Activated naive CD8-positive, alpha-beta T cell treated with anti-CD3 and anti-CD28 coated beads, Interleukin-2, amount 50 U/mL, for 24 hours (primary cell): ENCODE results near the gene GRN.
"Not testable (repeated sequence)": the region's sequence is repeated elsewhere in the genome, so short reads cannot be mapped to it uniquely, and the experiment has no call there.

Experiments
- ATAC-seq: fragments of 150-1000 bp; cut with Tn5 transposase; one replicate; pipeline ENCODE4 v1.10.0; 2021
- DNase-seq: peaks from one replicate; pipeline ENCODE4 v3.0.0; 2021
- H3K27ac Mint-ChIP-seq: one replicate; pipeline ENCODE4 v1.8.0; 2021; ENCODE audit warnings: mild to moderate bottlenecking, mixed read lengths
- H3K27me3 Mint-ChIP-seq: one replicate; pipeline ENCODE4 v1.8.0; 2021; ENCODE audit warnings: mixed read lengths
- H3K36me3 Mint-ChIP-seq: one replicate; pipeline ENCODE4 v1.8.0; 2021; ENCODE audit warnings: low read depth, mixed read lengths
- H3K4me1 Mint-ChIP-seq: one replicate; pipeline ENCODE4 v1.8.0; 2021; ENCODE audit warnings: mixed read lengths
- H3K4me3 Mint-ChIP-seq: one replicate; pipeline ENCODE4 v1.8.0; 2021; ENCODE audit warnings: mild to moderate bottlenecking, moderate library complexity, mixed read lengths
- H3K9me3 Mint-ChIP-seq: one replicate; pipeline ENCODE4 v1.8.0; 2021; ENCODE audit warnings: mixed read lengths

GRN gene

DNA sequence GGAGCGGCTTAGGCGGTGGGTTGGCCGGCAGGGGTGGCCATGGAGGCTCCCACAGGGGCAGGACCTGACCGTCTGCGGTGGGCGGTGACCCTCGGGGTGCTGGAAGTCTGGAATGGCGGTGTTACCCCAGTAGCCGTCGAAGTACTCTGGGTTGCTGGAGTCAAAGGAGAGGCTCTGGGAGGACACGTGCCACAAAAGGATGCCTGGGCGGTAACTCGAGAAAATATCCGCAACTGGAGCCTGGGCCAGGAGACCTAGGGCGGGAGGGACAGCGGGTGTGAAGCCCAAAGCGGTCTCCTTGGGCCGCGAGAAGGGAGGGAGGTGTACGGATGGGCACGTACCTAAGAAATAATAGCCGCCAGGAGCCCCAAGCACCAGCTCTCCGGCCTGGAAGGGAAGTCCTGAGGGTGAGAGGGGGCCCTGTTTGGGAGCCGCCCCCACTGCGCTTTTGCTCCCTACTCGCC is 39.8 kb downstream of the GRN start:
- H3K27ac Mint-ChIP-seq: no peak overlapping the region
- H3K4me1 Mint-ChIP-seq: peaks cover 9% of the 10 kb centered on the region
- no peaks in the 10 kb centered on the region for H3K36me3 Mint-ChIP-seq
- peak overlapping the region; percentile 62 for H3K4me3 Mint-ChIP-seq
- peaks cover 25% of the 10 kb centered on the region for H3K27me3 Mint-ChIP-seq
- ATAC-seq (peak; percentile 18), DNase-seq (no peak)
- H3K9me3 Mint-ChIP-seq: no peaks in the 10 kb centered on the region

DNA sequence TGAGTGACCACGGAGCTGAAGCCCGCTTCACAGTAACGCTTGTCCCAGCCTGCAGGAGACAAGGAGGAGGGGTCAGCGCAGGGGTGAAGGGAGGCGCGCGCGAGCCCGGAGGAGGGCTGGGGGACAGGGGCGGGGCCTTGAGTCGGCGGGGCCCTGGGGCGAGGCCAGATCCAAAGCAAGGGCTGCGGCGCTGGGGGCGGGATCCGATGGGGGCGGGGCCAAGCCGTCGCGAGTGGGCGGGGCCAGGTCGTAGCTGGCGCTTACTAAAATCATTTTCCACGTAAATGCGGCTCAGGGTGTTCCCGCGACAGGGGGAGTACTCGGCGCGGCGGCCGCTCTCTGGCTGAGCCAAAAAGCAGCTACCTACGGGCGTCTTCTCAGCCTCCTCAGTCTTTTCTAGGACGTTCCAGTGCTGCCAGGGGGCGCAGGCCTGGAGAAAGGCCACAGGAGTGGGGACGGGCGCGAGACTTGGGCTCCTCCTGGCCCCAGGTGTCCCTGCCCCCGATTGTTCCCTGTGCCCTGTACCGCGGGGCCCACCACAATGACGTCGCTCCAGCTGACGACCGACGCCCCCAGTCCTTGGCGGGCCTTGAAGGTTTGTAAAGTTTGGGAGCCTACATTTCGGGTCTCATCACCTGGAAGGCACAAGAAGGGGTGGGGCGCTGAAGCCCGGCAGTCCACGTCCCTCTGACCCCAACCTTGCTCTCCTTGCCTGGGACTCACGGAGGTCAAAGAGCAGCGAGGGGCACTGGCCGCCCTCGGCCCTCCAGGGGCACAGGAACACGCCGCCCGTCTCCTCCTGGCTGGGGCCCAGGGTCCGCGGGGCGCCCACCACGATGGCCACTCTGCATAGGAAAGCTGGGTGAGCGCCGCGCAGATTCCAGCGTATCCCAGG is 40.4 kb downstream of the GRN start:
- H3K9me3 Mint-ChIP-seq: no peaks in the 10 kb centered on the region
- peak overlapping the region; percentile 71 for H3K4me3 Mint-ChIP-seq
- peaks cover 9% of the 10 kb centered on the region for H3K4me1 Mint-ChIP-seq
- peaks cover 25% of the 10 kb centered on the region for H3K27me3 Mint-ChIP-seq
- DNase-seq (peak; percentile 88), ATAC-seq (peak; percentile 84)
- no peaks in the 10 kb centered on the region for H3K36me3 Mint-ChIP-seq
- H3K27ac Mint-ChIP-seq: no peak overlapping the region

DNA sequence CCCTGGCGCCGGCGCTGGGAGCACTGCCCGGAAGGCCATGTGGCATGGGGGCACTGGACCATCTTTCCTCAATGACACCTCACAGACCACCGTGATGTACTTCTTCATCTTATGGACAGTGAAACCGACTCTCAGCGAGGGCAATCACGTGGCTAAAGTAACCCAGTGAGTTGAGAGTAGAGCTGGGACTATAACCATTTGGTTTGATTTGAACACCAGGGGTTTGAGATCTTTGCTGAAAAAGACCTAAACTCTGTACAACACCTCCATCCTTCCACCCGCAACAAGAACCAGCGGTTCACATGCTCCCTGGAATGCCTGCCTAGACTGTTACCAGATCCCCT is 41.1 kb downstream of the GRN start:
- ATAC-seq: no peak
- H3K4me1 Mint-ChIP-seq: peaks cover 9% of the 10 kb centered on the region
- no peaks in the 10 kb centered on the region for H3K9me3 Mint-ChIP-seq
- DNase-seq: no peak
- no peak overlapping the region for H3K27ac Mint-ChIP-seq
- peak overlapping the region; percentile 71 for H3K4me3 Mint-ChIP-seq
- H3K36me3 Mint-ChIP-seq: no peaks in the 10 kb centered on the region
- H3K27me3 Mint-ChIP-seq: peaks cover 25% of the 10 kb centered on the region

DNA sequence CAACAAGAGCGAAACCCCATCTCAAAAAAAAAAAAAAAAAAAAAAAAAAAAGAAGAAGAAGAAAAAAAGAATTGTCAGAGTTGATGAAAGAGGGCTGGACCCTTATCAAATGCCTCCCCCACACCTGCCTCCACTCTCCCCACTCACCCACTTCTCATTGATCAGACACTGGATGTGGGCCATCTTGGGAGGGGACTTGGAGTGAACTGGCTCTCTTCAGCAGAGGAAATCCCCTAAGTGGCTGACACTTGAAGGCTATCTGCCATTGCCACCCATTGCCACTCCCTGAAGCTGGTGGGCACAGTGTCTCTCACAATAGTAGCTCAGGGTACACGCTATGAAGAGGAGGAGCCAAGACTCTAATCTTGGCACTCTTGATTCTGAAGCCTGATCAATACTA is 42.7 kb downstream of the GRN start:
- Mint-ChIP-seq H3K27ac (no peak overlapping the region), H3K27me3 (peaks cover 19% of the 10 kb centered on the region), H3K4me1 (peaks cover 9% of the 10 kb centered on the region), H3K4me3 (no peak overlapping the region), H3K9me3 (no peaks in the 10 kb centered on the region), H3K36me3 (no peaks in the 10 kb centered on the region)
- DNase-seq: no peak
- ATAC-seq: no peak

DNA sequence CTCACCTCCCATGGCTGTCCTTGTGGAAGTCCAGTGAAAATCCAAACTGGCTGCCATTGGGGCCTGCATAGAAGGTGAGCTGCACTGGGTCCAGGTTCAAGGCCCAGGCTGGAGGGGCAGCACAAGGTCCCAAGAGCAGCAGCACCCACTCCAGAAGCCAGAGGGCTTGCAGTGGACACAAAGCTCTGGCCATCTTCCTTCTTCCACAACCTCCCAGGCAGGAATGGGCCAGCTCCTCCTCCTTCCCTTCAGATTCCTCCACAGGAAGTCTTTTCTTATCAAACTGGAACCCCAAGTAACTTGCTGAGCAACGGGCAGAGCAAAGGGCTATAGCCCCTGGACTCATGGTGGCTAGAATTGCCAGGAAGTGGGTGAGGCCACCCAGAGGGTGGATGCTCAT is 44.2 kb downstream of the GRN start, which contains the start of gene ITGA2B:
ITGA2B (minus strand) TSS at position 369 of the 400 bp plus-strand sequence; CDS start at position 193, 176 bp downstream.
- H3K36me3 Mint-ChIP-seq: no peaks in the 10 kb centered on the region
- H3K4me3 Mint-ChIP-seq: no peak within 1 kb of the TSS
- no peaks in the 10 kb centered on the region for H3K9me3 Mint-ChIP-seq
- H3K4me1 Mint-ChIP-seq: peaks cover 17% of the 10 kb centered on the region
- H3K27me3 Mint-ChIP-seq: peaks cover 13% of the 10 kb centered on the region
- DNase-seq (no peak), ATAC-seq (no peak)
- H3K27ac Mint-ChIP-seq: no peak within 1 kb of the TSS

DNA sequence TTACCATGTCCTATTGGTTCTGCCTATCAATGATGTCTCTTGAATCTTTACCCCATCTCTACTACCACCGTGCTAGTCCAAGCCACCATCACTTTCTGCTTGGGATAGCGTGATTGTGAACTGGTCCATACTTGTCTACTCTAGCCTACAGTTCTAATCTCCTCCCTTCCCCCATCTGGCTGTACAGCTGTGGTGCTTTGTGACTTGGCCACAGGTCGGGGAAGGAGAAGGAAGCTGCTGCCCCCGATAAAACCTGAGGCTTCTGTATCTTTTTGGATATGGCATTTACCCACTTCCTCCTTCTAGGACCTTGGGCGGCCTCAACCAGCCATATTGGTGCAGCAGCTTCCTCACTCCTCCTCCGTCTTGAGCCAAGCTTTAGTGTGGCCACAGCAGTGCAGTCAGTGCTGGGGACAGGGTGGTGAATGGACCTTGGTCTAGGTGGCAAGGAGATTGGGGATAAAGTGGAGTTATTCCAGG is 44.7 kb downstream of the GRN start:
- Mint-ChIP-seq H3K9me3 (no peaks in the 10 kb centered on the region), H3K4me1 (peaks cover 16% of the 10 kb centered on the region), H3K36me3 (no peaks in the 10 kb centered on the region), H3K27me3 (peaks cover 11% of the 10 kb centered on the region), H3K27ac (no peak overlapping the region), H3K4me3 (no peak overlapping the region)
- DNase-seq: no peak
- no peak for ATAC-seq

DNA sequence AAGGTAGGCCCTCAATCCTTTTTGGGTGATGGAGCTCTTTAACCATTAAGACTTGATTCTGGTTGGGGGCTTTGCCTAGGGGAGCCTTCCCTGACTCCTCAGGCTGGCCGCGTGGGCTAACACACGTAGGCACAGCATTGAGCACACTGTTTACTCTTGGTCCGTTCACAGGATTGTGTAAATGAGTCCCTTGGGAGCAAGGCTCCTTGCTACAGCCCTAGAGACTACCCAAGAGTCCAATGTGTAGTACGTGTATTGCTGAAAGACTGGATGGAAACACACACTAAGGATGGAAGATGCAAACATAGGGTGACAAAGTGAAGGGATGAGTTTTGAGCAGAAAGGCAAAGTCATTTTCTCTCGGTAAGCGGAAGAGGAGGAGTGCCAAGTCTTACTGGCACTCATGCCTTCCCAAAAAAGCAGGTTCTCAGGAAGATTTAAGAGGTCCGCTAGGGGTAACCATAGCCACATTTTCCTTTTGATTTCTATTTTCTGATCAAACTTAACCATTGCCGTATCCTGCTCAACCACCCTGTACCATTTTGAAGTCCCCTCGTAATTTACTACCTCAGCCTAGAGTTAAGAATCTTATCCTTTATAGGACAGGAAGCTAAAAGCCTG is 45.3 kb downstream of the GRN start:
- ATAC-seq: no peak
- Mint-ChIP-seq H3K27me3 (peaks cover 10% of the 10 kb centered on the region), H3K9me3 (no peaks in the 10 kb centered on the region), H3K4me1 (peaks cover 14% of the 10 kb centered on the region), H3K4me3 (no peak overlapping the region), H3K36me3 (no peaks in the 10 kb centered on the region), H3K27ac (no peak overlapping the region)
- DNase-seq: no peak

DNA sequence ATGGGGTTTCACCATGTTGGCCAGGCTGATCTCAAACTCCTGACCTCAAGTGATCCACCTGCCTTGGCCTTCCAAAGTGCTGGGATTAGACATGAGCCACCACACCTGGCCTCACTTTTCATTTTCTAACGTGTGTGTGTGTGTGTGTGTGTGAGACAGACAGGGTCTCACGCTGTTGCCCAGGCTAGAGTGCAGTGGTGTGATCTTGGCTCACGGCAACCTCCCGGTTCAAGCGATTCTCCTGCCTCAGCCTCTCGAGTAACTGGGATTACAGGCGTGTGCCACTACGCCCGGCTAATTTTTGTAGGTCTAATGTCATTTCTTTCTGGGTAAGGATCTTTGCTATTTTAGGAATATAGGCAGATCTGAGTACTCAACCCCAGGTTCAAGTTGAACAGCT is 49.0 kb downstream of the GRN start:
- H3K27ac Mint-ChIP-seq, H3K4me3 Mint-ChIP-seq, DNase-seq, H3K36me3 Mint-ChIP-seq, H3K9me3 Mint-ChIP-seq, H3K27me3 Mint-ChIP-seq, ATAC-seq, H3K4me1 Mint-ChIP-seq: not testable (repeated sequence)

DNA sequence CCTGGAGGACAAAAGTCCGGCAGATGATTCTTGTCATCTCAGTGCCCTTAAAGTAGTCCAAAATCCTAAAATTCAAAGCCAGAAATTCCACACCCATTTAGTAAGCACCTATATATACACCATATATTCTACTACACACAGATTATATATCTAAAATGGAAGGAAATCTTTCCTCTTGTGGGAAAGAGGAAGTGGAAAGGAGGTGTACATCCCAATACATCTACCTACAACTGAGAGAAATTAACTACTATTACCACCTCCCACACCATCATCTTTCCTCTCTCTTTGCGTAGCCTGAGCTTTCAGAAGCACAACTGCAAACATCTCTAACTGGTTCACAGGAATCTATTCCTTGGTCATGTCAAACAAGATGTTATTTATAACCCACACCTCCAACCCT is 49.7 kb downstream of the GRN start:
- H3K4me1 Mint-ChIP-seq: peaks cover 11% of the 10 kb centered on the region
- H3K9me3 Mint-ChIP-seq: no peaks in the 10 kb centered on the region
- H3K4me3 Mint-ChIP-seq: no peak overlapping the region
- H3K36me3 Mint-ChIP-seq: peaks cover 7% of the 10 kb centered on the region
- H3K27me3 Mint-ChIP-seq: no peaks in the 10 kb centered on the region
- ATAC-seq (no peak), DNase-seq (no peak)
- H3K27ac Mint-ChIP-seq: no peak overlapping the region

DNA sequence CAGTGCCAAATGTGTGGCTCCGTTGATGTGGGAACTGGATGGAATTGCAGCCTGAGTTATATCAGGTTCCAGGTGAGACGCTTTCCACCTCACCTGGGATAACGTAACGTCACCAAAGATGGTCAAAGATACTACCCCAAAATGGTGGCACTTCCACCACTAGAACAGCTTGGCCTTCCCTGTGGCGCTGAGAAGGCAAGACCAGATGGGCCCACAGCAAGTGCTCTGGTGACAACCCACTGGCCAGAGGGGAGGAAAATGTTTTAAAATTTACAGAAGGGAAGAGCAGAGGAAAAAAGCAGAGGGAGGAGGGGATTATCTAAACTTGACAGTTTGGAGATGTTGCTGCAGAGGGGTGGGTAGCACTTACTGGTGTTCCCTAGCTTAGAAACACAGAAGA is 51.8 kb downstream of the GRN start:
- H3K36me3 Mint-ChIP-seq: peaks cover 15% of the 10 kb centered on the region
- no peak overlapping the region for H3K4me3 Mint-ChIP-seq
- DNase-seq (no peak), ATAC-seq (no peak)
- H3K4me1 Mint-ChIP-seq: peaks cover 11% of the 10 kb centered on the region
- no peak overlapping the region for H3K27ac Mint-ChIP-seq
- no peaks in the 10 kb centered on the region for H3K9me3 Mint-ChIP-seq
- no peaks in the 10 kb centered on the region for H3K27me3 Mint-ChIP-seq

DNA sequence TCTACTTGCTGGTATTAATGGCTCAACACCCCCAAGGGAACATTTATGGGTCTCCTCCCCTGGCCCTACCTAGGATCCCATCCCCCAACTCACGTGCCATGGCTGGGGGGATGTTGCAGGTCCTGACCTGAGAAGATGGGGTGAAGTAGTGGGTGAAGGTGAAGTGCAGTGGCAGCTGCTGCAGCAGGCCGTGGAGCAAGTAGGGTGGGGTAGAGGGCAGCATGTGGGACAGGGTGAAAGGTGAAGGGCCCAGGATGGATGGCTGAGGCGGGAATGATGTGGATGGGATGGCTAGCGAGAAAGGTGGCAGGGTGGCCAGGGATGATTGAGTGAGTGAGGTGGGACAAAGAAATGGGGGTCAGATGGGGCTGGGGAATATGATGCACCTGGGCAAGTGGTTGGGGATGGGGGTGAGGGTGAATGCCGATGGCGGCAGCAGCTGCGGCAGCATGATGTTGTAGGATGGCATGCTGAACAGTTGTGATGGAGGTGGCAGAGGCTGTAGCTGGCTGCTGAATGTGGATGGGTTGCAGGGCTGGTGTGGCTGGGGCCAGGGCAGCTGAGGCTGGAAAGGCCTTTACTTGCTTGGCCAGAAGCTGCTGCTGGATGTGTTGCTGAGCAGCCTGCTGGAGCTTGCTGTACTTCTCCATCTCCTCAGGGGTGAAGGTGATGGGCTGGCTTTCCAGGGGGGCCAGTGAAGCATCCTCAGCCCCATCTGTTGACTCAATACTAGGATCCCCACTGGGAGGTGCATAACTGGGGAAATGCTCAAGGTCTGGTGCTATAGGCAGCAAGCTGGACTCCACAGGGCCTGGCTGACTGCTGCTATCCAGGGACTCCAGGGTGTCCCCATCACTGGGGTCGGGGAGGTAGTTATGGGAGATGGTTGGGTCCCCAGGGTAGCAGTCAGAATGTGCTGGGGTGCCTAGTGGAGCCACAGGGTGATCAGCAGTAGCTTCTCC is 52.7 kb downstream of the GRN start:
- Mint-ChIP-seq H3K4me3 (no peak overlapping the region), H3K27me3 (no peaks in the 10 kb centered on the region), H3K27ac (no peak overlapping the region), H3K4me1 (peaks cover 17% of the 10 kb centered on the region), H3K9me3 (no peaks in the 10 kb centered on the region), H3K36me3 (peaks cover 15% of the 10 kb centered on the region)
- ATAC-seq (no peak), DNase-seq (no peak)

DNA sequence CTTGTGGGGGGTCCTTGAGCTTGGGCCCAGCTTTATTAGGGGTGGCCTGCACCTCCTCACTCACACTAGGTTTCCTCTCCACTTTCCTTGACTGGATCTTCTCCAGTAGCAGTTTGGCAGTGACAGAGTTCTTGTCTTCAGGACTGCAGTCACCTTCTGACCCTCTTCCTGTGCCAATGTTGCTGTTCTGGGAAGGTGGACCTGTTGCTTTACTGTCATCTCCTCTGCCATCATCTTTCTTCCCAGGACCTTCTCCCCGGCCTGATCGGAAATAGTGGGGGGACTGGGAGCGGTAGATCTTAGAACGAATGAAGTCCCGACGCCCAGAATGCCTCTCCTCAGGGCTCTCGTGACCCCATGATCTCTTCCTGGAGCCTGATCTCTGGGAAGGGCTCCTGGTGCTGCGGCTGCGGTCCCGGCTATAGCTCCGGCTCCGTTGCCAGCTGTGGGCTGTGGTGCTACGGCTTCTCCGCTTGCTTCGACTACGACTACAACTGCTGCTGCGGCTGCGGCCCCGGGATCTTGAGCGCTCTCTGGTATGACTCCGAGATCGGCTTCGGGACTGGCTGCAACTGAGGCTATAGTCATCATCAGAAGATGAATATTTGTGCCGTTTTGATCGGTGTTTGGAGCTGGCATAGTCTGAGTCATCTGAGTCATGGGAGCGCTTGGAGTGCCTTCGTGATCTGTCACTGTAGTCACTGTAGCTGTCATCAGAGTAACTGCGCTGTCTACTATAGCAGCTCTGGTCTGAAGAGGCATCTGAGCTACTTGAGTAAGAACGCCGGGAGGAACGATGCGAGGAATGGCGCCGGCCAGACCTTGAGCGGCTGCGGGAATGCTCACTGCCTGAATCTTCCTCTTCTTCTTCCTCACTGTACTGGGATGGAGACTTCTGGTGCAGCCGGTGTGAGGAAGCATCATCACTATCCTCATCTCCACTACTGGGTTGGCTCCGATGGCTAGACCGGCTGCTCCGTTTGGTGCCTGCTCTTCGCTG is 53.9 kb downstream of the GRN start:
- no peaks in the 10 kb centered on the region for H3K9me3 Mint-ChIP-seq
- peaks cover 13% of the 10 kb centered on the region for H3K4me1 Mint-ChIP-seq
- ATAC-seq: no peak
- H3K27me3 Mint-ChIP-seq: no peaks in the 10 kb centered on the region
- H3K36me3 Mint-ChIP-seq: peaks cover 15% of the 10 kb centered on the region
- H3K27ac Mint-ChIP-seq: no peak overlapping the region
- H3K4me3 Mint-ChIP-seq: no peak overlapping the region
- no peak for DNase-seq

DNA sequence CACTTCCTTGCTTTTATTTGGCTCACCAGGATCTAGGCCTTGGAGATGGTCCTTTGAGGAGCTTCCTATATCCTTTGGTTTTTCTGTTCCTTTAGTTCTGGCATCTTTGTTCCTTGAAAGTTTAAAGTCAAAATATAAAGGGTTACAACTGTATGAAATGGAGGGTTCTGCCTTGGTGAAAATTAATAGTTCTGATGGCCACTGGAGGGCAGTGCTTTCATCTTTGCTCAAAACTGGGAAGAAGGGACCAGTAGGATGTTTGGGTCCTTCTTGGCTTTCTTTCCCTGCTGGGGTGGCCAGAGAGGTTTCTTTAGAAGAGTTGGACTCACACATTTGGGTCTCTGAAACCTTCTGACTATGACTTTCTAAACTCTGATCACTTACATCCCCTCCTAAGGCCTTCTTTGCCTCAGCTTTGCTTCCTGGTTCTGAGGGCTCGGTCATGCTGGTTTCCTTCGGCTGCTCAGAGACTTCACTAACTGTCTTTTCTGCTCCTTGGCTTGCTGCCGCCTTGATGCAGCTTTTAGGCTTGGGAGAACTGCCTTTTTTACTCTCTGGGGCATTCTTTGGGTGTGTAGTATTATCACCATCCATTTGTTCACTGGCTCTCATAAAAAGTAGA is 55.2 kb downstream of the GRN start:
- Mint-ChIP-seq H3K36me3 (peaks cover 15% of the 10 kb centered on the region), H3K4me3 (no peak overlapping the region), H3K27ac (no peak overlapping the region), H3K27me3 (no peaks in the 10 kb centered on the region), H3K4me1 (peaks cover 13% of the 10 kb centered on the region), H3K9me3 (no peaks in the 10 kb centered on the region)
- ATAC-seq: no peak
- DNase-seq: no peak
